Effector memory CD8-positive, alpha-beta T cell (primary cell): Measurements from ENCODE around the gene DEPDC4.

Experiments
- ATAC-seq: fragments of 150-1000 bp; cut with Tn5 transposase; replicated peaks from 2 replicates; pipeline ENCODE4 v1.10.0; 2021; ENCODE audit warnings: mild to moderate bottlenecking, moderate library complexity
- DNase-seq, 3 experiments: peaks; one replicate each; pipeline ENCODE4 v3.0.0; 2021
- H3K27ac Mint-ChIP-seq, 2 donors: one replicate each; pipeline ENCODE4 v1.8.0; 2022; ENCODE audit warnings: mild to moderate bottlenecking in 2 of 2, mixed read lengths in 2 of 2, moderate library complexity in 2 of 2
- H3K27me3 Mint-ChIP-seq, 2 donors: one replicate each; pipeline ENCODE4 v1.8.0; 2022; ENCODE audit warnings: mixed read lengths in 2 of 2
- H3K36me3 Mint-ChIP-seq: one replicate; pipeline ENCODE4 v1.8.0; 2022; ENCODE audit warnings: mild to moderate bottlenecking, moderate library complexity, mixed read lengths; ENCODE audit not compliant: insufficient read depth
- H3K4me1 Mint-ChIP-seq, 2 donors: one replicate each; pipeline ENCODE4 v1.8.0; 2022; ENCODE audit warnings: low read depth in 2 of 2, mixed read lengths in 2 of 2
- H3K4me3 Mint-ChIP-seq, 2 donors: one replicate each; pipeline ENCODE4 v1.8.0; 2022; ENCODE audit warnings: mild to moderate bottlenecking in 2 of 2, mixed read lengths in 2 of 2, moderate library complexity in 2 of 2
- H3K9me3 Mint-ChIP-seq, 2 donors: one replicate each; pipeline ENCODE4 v1.8.0; 2022; ENCODE audit warnings: mixed read lengths in 2 of 2

Gene DEPDC4

GRCh38 chr12:100219328-100220109 lies 47.4 kb downstream of the DEPDC4 start:
- H3K9me3 Mint-ChIP-seq: no peaks in the 10 kb centered on the region
- H3K36me3 Mint-ChIP-seq: peaks cover 80% of the 10 kb centered on the region
- no peaks in the 10 kb centered on the region for H3K4me1 Mint-ChIP-seq
- no peaks in the 10 kb centered on the region for H3K27me3 Mint-ChIP-seq
- ATAC-seq (no peak), DNase-seq (no peak)
- no peak overlapping the region for H3K27ac Mint-ChIP-seq
- H3K4me3 Mint-ChIP-seq: no peak overlapping the region

GRCh38 chr12:100216337-100216736 lies 50.5 kb downstream of the DEPDC4 start:
- Mint-ChIP-seq H3K36me3 (peaks cover 77% of the 10 kb centered on the region), H3K27me3 (no peaks in the 10 kb centered on the region), H3K9me3 (no peaks in the 10 kb centered on the region), H3K4me1 (no peaks in the 10 kb centered on the region), H3K4me3 (no peak overlapping the region), H3K27ac (peak overlapping the region in 1 of 2 donors; percentile 74)
- ATAC-seq (no peak), DNase-seq (no peak)

DNA sequence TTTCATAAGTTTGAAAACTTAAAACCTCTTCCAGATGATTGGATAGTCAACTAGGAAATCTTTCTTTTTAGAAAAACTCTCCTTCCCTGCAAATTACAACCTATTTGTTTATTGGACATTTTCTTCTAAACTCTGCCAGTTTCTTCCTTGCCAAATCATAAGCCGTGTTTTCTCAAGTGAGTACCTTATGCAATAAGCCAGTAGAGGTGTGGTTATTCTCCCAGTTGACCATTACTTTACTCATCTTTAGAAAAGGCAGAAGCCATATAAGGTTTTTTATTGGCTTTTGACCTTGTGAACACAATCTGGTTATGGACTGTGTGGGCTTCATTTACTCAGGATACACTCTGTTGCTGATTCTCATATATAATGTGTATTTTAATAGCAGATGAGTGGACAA lies 51.7 kb downstream of the DEPDC4 start:
- DNase-seq (no peak), ATAC-seq (no peak)
- no peaks in the 10 kb centered on the region for H3K4me1 Mint-ChIP-seq
- no peak overlapping the region for H3K27ac Mint-ChIP-seq
- H3K4me3 Mint-ChIP-seq: no peak overlapping the region
- H3K27me3 Mint-ChIP-seq: no peaks in the 10 kb centered on the region
- peaks cover 78% of the 10 kb centered on the region for H3K36me3 Mint-ChIP-seq
- no peaks in the 10 kb centered on the region for H3K9me3 Mint-ChIP-seq

DNA sequence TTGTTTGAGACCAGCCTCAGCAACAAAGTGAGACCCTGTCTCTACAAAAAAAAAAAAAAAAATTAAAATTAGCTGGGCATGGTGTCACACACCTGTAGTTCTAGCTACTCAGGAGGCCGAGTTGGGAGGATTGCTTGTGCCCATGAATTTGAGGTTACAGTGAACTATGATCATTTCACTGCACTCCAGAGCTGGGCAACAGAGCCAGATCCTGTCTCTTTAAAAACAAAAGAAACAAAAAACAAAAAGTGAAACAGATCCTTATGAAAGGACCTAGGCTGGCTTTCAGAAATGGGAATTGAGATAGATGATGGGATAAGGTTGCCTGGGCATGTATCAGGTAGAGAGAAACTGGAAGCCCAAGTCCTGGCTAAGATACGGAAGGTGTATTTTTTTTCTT lies 52.4 kb downstream of the DEPDC4 start:
- H3K4me3 Mint-ChIP-seq: no peak overlapping the region
- no peaks in the 10 kb centered on the region for H3K9me3 Mint-ChIP-seq
- no peak overlapping the region for H3K27ac Mint-ChIP-seq
- no peaks in the 10 kb centered on the region for H3K4me1 Mint-ChIP-seq
- H3K27me3 Mint-ChIP-seq: no peaks in the 10 kb centered on the region
- H3K36me3 Mint-ChIP-seq: peaks cover 78% of the 10 kb centered on the region
- ATAC-seq: no peak
- DNase-seq: no peak

DNA sequence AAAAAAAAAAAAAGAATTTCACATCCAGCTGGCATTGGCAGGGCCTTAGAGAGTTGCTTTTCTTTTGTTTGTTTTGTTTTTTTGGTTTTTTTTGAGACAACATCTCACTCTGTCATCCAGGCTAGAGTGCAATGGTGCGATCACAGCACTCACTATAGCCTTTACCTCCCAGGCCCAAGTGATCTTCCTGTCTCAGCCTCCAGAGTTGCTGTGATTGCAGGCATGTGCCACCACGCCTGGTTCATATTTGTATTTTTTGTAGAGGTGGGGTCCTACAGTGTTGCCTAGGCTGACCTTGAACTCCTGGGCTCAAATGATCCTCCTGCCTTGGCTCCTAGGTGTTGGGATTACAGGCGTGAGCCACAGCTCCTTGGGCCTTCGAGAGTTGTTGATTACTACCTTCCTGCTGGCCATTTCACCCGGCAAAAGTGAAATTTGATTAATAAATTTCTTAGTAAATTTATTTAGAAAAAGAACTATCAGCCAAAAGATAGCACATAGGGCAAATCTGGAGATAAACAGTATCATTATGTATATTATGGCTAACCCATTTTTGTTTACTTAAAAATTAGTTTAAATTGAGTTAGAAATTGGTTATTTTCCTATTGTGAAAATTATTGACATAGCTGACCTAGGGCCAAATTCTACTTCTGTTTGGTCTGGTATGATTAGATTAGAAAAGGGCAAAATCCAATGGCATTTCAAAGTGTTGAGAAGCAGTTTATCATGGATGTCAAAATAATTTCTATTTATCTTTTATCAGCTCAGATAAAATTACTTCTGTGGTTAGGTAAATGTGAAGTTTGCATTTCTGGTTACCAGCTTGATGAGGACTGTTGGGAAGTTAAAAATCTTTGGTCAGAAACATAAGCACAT lies 53.6 kb downstream of the DEPDC4 start:
- Mint-ChIP-seq H3K36me3 (peaks cover 80% of the 10 kb centered on the region), H3K9me3 (no peaks in the 10 kb centered on the region), H3K27ac (peak overlapping the region in 1 of 2 donors; percentile 73), H3K4me1 (no peaks in the 10 kb centered on the region), H3K4me3 (no peak overlapping the region), H3K27me3 (no peaks in the 10 kb centered on the region)
- ATAC-seq (no peak), DNase-seq (no peak)

GRCh38 chr12:100211698-100212097 lies 55.2 kb downstream of the DEPDC4 start:
- DNase-seq: no peak

GRCh38 chr12:100208834-100209233 lies 58.0 kb downstream of the DEPDC4 start:
- H3K36me3 Mint-ChIP-seq: peaks cover 78% of the 10 kb centered on the region
- H3K4me1 Mint-ChIP-seq: no peaks in the 10 kb centered on the region

More at GRCh38 chr12:100211698-100212097, 55.2 kb downstream of the DEPDC4 start:
- no peak for ATAC-seq
- Mint-ChIP-seq H3K4me3 (no peak overlapping the region), H3K4me1 (no peaks in the 10 kb centered on the region), H3K27ac (no peak overlapping the region), H3K9me3 (no peaks in the 10 kb centered on the region), H3K36me3 (peaks cover 82% of the 10 kb centered on the region), H3K27me3 (no peaks in the 10 kb centered on the region)

DNA sequence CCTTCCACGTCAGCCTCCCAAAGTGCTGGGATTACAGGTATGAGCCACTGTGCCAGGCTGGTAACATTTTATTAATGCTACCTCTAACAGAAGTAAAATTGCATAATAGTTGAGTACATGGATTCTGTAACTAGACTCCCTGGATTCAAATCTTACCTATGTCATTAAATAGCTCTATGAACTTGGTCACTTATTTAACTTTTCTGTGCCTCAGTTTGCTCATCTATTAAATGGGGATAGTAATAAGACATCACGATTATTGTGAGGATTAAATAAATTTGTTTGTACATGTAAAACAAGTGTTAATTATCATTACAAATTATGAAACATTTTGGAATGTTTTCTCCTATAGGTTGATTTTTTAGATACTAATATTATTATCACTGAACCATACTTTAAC lies 59.6 kb downstream of the DEPDC4 start:
- Mint-ChIP-seq H3K9me3 (no peaks in the 10 kb centered on the region), H3K4me3 (no peak overlapping the region), H3K27me3 (no peaks in the 10 kb centered on the region), H3K4me1 (peaks cover 0 to 11% of the 10 kb centered on the region in 2 donors), H3K27ac (no peak overlapping the region), H3K36me3 (peaks cover 72% of the 10 kb centered on the region)
- ATAC-seq (no peak), DNase-seq (no peak)

More at GRCh38 chr12:100208834-100209233, 58.0 kb downstream of the DEPDC4 start:
- Mint-ChIP-seq H3K27me3 (no peaks in the 10 kb centered on the region), H3K4me3 (no peak overlapping the region), H3K27ac (no peak overlapping the region), H3K9me3 (no peaks in the 10 kb centered on the region)
- DNase-seq (no peak), ATAC-seq (no peak)

- peaks cover 20 to 24% of the 10 kb centered on the region in 2 donors for H3K4me1 Mint-ChIP-seq
- H3K27ac Mint-ChIP-seq: peak overlapping the region; percentile 98 to 99
Observed at GRCh38 chr12:100201604-100202423, 65.1 kb downstream of the DEPDC4 start.

GRCh38 chr12:100200463-100201181 lies 66.3 kb downstream of the DEPDC4 start, which contains the start of gene ACTR6:
ACTR6 (plus strand) TSS chr12:100200815; CDS start chr12:100200852, 37 bp downstream.
- Mint-ChIP-seq H3K4me1 (peaks cover 20 to 24% of the 10 kb centered on the region in 2 donors), H3K27ac (peak within 1 kb of the TSS; percentile 98 to 99), H3K36me3 (peaks cover 38% of the 10 kb centered on the region), H3K4me3 (peak within 1 kb of the TSS; percentile 94 to 98), H3K27me3 (no peaks in the 10 kb centered on the region), H3K9me3 (no peaks in the 10 kb centered on the region)
- DNase-seq (peak; percentile 98 to 99 (median 99)), ATAC-seq (peak; percentile 81)

More at GRCh38 chr12:100201604-100202423, 65.1 kb downstream of the DEPDC4 start:
- DNase-seq (no peak), ATAC-seq (no peak)
- peaks cover 48% of the 10 kb centered on the region for H3K36me3 Mint-ChIP-seq
- H3K9me3 Mint-ChIP-seq: no peaks in the 10 kb centered on the region
- H3K4me3 Mint-ChIP-seq: peak overlapping the region; percentile 94 to 98
- no peaks in the 10 kb centered on the region for H3K27me3 Mint-ChIP-seq

GRCh38 chr12:100199347-100200149 lies 67.3 kb downstream of the DEPDC4 start:
- Mint-ChIP-seq H3K27me3 (no peaks in the 10 kb centered on the region), H3K4me3 (peak overlapping the region; percentile 94 to 98), H3K9me3 (no peaks in the 10 kb centered on the region), H3K36me3 (peaks cover 32% of the 10 kb centered on the region), H3K4me1 (peaks cover 20 to 24% of the 10 kb centered on the region in 2 donors), H3K27ac (peak overlapping the region; percentile 98 to 99)
- DNase-seq: peak; percentile 72 to 75 (median 72)
- peak; percentile 65 for ATAC-seq

GRCh38 chr12:100199023-100199346 lies 67.9 kb downstream of the DEPDC4 start:
- Mint-ChIP-seq H3K27me3 (no peaks in the 10 kb centered on the region), H3K9me3 (peaks cover 0 to 2% of the 10 kb centered on the region in 2 donors), H3K36me3 (peaks cover 32% of the 10 kb centered on the region), H3K27ac (peak overlapping the region; percentile 98 to 99), H3K4me1 (peaks cover 20 to 29% of the 10 kb centered on the region in 2 donors), H3K4me3 (peak overlapping the region; percentile 94 to 98)
- ATAC-seq (no peak), DNase-seq (no peak)
